ENCODE results near the gene TBCD. TPM values are rescaled to one million over a fixed set of nuclear protein-coding genes. Genes with fewer than 3 reads are reported as not detected.
"Not testable (repeated sequence)": the region's sequence is repeated elsewhere in the genome, so short reads cannot be mapped to it uniquely, and the experiment has no call there.

The TBCD gene
- polyA plus RNA-seq, 1 experiment: 38.6 TPM

- H3K27me3 ChIP-seq (ENCODE audit: control insufficient read depth, insufficient read depth, low read length): no peaks in the 10 kb centered on the region
- POLR2A ChIA-PET: no interaction called here
- no peak for TF ChIP-seq CTCF (IDR thresholded peaks at IDR 0.05; ENCODE audit: insufficient read depth, low read depth, low read length)
- CTCF ChIA-PET: no interaction called here
- H3K36me3 ChIP-seq (ENCODE audit: control insufficient read depth, insufficient read depth, low read length): peaks cover 3% of the 10 kb centered on the region; the same call in 1 of the 2 replicates
- DNase-seq (ENCODE audit: low read depth): no peak
- no peak overlapping the region for H3K4me3 ChIP-seq (ENCODE audit: low read depth, low read length)
These were observed 208.8 kb downstream of the TBCD start for GRCh38 chr17:82960419-82961271.

- H3K4me3 ChIP-seq (ENCODE audit: low read depth, low read length): no peak overlapping the region
- H3K36me3 ChIP-seq (ENCODE audit: control insufficient read depth, insufficient read depth, low read length): peaks cover 2% of the 10 kb centered on the region; the same call in 1 of the 2 replicates
- no peak for DNase-seq (ENCODE audit: low read depth)
- H3K27me3 ChIP-seq (ENCODE audit: control insufficient read depth, insufficient read depth, low read length): no peaks in the 10 kb centered on the region
- ChIA-PET CTCF (no interaction called here), POLR2A (no interaction called here)
- TF ChIP-seq CTCF (IDR thresholded peaks at IDR 0.05; ENCODE audit: insufficient read depth, low read depth, low read length): no peak
These were observed 209.7 kb downstream of the TBCD start for GRCh38 chr17:82961366-82962162.

- no peak for TF ChIP-seq CTCF (IDR thresholded peaks at IDR 0.05; ENCODE audit: insufficient read depth, low read depth, low read length)
- Histone ChIP-seq H3K4me3 (ENCODE audit: low read depth, low read length) (no peak overlapping the region), H3K27me3 (ENCODE audit: control insufficient read depth, insufficient read depth, low read length) (no peaks in the 10 kb centered on the region), H3K36me3 (ENCODE audit: control insufficient read depth, insufficient read depth, low read length) (peaks cover 2% of the 10 kb centered on the region; the same call in 1 of the 2 replicates)
- no peak for DNase-seq (ENCODE audit: low read depth)
- ChIA-PET POLR2A (no interaction called here), CTCF (interaction anchor here (0.9 to 2.3 kb wide), 8 partner anchors 9 to 245 kb away, joined by 3 to 11 read pairs (median 4); no protein-coding TSS in a partner anchor)
These were observed 210.4 kb downstream of the TBCD start for GRCh38 chr17:82962163-82962720.

GRCh38 chr17:82963104-82963950 is 211.5 kb downstream of the TBCD start:
- Histone ChIP-seq H3K4me3 (ENCODE audit: low read depth, low read length) (peak overlapping the region; percentile 10; the same call in 1 of the 2 replicates), H3K27me3 (ENCODE audit: control insufficient read depth, insufficient read depth, low read length) (no peaks in the 10 kb centered on the region), H3K36me3 (ENCODE audit: control insufficient read depth, insufficient read depth, low read length) (peaks cover 2% of the 10 kb centered on the region; the same call in 1 of the 2 replicates)
- peak; percentile 35 for DNase-seq (ENCODE audit: low read depth)
- peak; percentile 91 for TF ChIP-seq CTCF (IDR thresholded peaks at IDR 0.05; ENCODE audit: insufficient read depth, low read depth, low read length)
- CTCF ChIA-PET: interaction anchor here (0.6 to 2.3 kb wide), 13 partner anchors 10 to 244 kb away, joined by 3 to 11 read pairs (median 3); no protein-coding TSS in a partner anchor
- POLR2A ChIA-PET: interaction anchor here (0.8 kb wide), 1 partner anchor 116 kb away, joined by 3 read pairs; the partner anchor contains the start of gene METRNL

GRCh38 chr17:82964451-82964850 is 212.6 kb downstream of the TBCD start:
- H3K27me3 ChIP-seq (ENCODE audit: control insufficient read depth, insufficient read depth, low read length); H3K36me3 ChIP-seq (ENCODE audit: control insufficient read depth, insufficient read depth, low read length); POLR2A ChIA-PET; DNase-seq (ENCODE audit: low read depth); H3K4me3 ChIP-seq (ENCODE audit: low read depth, low read length): not testable (repeated sequence)
- CTCF ChIA-PET: interaction anchor here (0.8 to 2.3 kb wide), 5 partner anchors 52 to 239 kb away, joined by 3 to 11 read pairs (median 5); no protein-coding TSS in a partner anchor
